GM19467 (cell line): ENCODE measurements around the gene ADRA1B.
"Not testable (repeated sequence)": the region's sequence is repeated elsewhere in the genome, so short reads cannot be mapped to it uniquely, and the experiment has no call there.

Experiments used
- ATAC-seq: cut with Tn5 transposase; IDR thresholded peaks from one replicate; pipeline ENCODE4 v1.9.1; 2021; ENCODE audit warnings: mild to moderate bottlenecking, moderate library complexity; ENCODE audit not compliant: unreplicated experiment

Gene ADRA1B

GRCh38 chr5:160009591-160009989 is 93.3 kb downstream of the ADRA1B start:
- no peak for ATAC-seq

- ATAC-seq, result no peak
Observed at GRCh38 chr5:160011471-160011870, 95.2 kb downstream of the ADRA1B start.

- not testable (repeated sequence) for ATAC-seq
Observed at GRCh38 chr5:160014197-160014596, 97.9 kb downstream of the ADRA1B start.

GRCh38 chr5:160018945-160019625 is 102.8 kb downstream of the ADRA1B start:
- no peak for ATAC-seq

- no peak for ATAC-seq
Observed at GRCh38 chr5:160020266-160020770, 104.0 kb downstream of the ADRA1B start.

GRCh38 chr5:160020964-160021363 is 104.7 kb downstream of the ADRA1B start:
- no peak for ATAC-seq

GRCh38 chr5:160021831-160022446 is 105.7 kb downstream of the ADRA1B start:
- ATAC-seq, result peak; percentile 90
